Hepatocyte (in vitro differentiated cells): ENCODE data around the gene VCX2.

Experiments used
- EZH2 ChIP-seq: fragments of 200-600 bp; sonication (generic); IDR thresholded peaks from 2 replicates; pipeline ENCODE4 v1.6.1; 2016; ENCODE audit warnings: antibody characterized with exemption, mild to moderate bottlenecking, borderline replicate concordance
- EZH2phosphoT487 ChIP-seq: fragments of 200-600 bp; sonication (generic); IDR thresholded peaks from one replicate; pipeline ENCODE4 v1.6.1; 2018; ENCODE audit warnings: antibody characterized with exemption, mild to moderate bottlenecking, low read depth, moderate library complexity; ENCODE audit not compliant: unreplicated experiment, severe bottlenecking
- TF ChIP-seq, protein P1 (sequence below): fragments of 200-600 bp; sonication (generic); IDR thresholded peaks from 2 replicates; pipeline ENCODE4 v1.5.1; 2016; ENCODE audit warnings: antibody characterized with exemption, mild to moderate bottlenecking; ENCODE audit not compliant: poor library complexity

DNA sequence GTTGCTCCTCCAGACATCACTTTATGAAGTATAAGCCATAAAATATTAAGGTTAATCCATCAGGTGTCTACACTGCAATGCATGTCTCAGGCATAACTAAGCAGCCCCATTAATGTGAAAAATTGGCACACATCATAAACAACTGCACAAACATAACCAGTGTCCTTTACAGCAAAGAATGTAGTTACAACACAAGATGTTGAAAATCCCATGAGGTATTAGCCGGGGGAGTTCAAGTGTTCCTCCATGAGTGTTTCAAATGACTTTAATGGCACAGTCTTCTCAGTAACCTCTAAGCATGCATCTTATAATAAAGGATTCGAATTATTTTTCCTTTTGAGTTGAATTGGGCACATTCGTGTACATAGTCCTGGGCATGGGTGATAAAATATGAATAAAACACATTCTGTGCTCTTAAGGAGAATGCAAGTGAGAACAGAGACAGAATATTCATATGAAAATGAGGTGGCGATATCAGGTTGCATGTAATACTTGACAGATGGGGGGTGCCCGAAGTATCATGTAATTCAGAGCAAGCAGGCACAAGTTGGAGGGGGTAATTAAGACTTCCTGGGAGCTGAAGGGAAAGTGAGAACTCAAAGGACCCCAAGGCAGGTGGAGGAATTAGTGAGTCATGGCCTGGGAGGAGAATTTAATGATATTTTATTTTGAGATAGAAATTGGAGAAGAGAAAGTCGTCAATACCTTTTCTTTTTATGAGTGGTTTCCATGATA lies 18.2 kb upstream of the VCX2 start:
- TF ChIP-seq, protein P1, sequence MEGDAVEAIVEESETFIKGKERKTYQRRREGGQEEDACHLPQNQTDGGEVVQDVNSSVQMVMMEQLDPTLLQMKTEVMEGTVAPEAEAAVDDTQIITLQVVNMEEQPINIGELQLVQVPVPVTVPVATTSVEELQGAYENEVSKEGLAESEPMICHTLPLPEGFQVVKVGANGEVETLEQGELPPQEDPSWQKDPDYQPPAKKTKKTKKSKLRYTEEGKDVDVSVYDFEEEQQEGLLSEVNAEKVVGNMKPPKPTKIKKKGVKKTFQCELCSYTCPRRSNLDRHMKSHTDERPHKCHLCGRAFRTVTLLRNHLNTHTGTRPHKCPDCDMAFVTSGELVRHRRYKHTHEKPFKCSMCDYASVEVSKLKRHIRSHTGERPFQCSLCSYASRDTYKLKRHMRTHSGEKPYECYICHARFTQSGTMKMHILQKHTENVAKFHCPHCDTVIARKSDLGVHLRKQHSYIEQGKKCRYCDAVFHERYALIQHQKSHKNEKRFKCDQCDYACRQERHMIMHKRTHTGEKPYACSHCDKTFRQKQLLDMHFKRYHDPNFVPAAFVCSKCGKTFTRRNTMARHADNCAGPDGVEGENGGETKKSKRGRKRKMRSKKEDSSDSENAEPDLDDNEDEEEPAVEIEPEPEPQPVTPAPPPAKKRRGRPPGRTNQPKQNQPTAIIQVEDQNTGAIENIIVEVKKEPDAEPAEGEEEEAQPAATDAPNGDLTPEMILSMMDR, result no peak
- no peak for TF ChIP-seq EZH2
- no peak for TF ChIP-seq EZH2phosphoT487
